OCI-LY7 (cell line): ENCODE measurements around the gene NRF1. TPM values are rescaled to one million over a fixed set of nuclear protein-coding genes. Genes with fewer than 3 reads are reported as not detected.

Experiments used
- BruUV-seq: library from RNA; stranded (reverse); fragments of 400-500 nt; replicated peaks from 2 replicates; lab custom pipeline; 2021; lab: Mats Ljungman, UMichigan
- CTCF ChIA-PET: fragments of 300-600 bp; sonication (Branson Sonifier 250); formaldehyde crosslinking; loops from one replicate; lab custom pipeline; 2022; ENCODE audit warnings: antibody characterized with exemption; ENCODE audit not compliant: unreplicated experiment; lab: Charles Lee
- POLR2A ChIA-PET: fragments of 300-600 bp; sonication (Branson Sonifier 250); formaldehyde crosslinking; loops from one replicate; lab custom pipeline; 2022; ENCODE audit warnings: antibody characterized with exemption; lab: Charles Lee
- DNase-seq: peaks from one replicate; pipeline ENCODE4 v3.0.0-alpha.2; 2015; ENCODE audit warnings: low spot score
- H2AFZ ChIP-seq: fragments of 200-600 bp; sonication (generic), shearing (Covaris generic); 2 replicates; pipeline ENCODE4 v1.6.1; 2014; ENCODE audit warnings: mild to moderate bottlenecking, antibody characterized with exemption, low read length, moderate library complexity
- H3K27ac ChIP-seq: fragments of 200-600 bp; sonication (generic); 2 replicates; pipeline ENCODE4 v1.5.1; 2014; ENCODE audit warnings: mixed run types, low read depth, mild to moderate bottlenecking, moderate library complexity, low read length, inconsistent platforms; ENCODE audit not compliant: poor library complexity, severe bottlenecking
- H3K36me3 ChIP-seq: fragments of 200-600 bp; sonication (generic); 2 replicates; pipeline ENCODE4 v1.6.1; 2014; ENCODE audit warnings: mild to moderate bottlenecking, antibody characterized with exemption, low read length, moderate library complexity, mixed read lengths; ENCODE audit not compliant: insufficient read depth
- H3K4me1 ChIP-seq: fragments of 200-600 bp; sonication (generic); 2 replicates; pipeline ENCODE4 v1.5.1; 2014; ENCODE audit warnings: mild to moderate bottlenecking, low read length; ENCODE audit not compliant: insufficient read depth, poor library complexity, severe bottlenecking
- H3K4me2 ChIP-seq: fragments of 200-600 bp; sonication (generic); 2 replicates; pipeline ENCODE4 v1.6.1; 2014; ENCODE audit warnings: mild to moderate bottlenecking, low read length
- H3K4me3 ChIP-seq: fragments of 200-600 bp; sonication (generic); 2 replicates; pipeline ENCODE4 v1.5.1; 2014; ENCODE audit warnings: mild to moderate bottlenecking, low read depth, low read length; ENCODE audit not compliant: poor library complexity, severe bottlenecking
- H3K79me2 ChIP-seq: fragments of 200-600 bp; sonication (generic); 2 replicates; pipeline ENCODE4 v1.6.1; 2016; ENCODE audit warnings: low read depth, mild to moderate bottlenecking, low read length, moderate library complexity, mixed read lengths; ENCODE audit not compliant: insufficient read depth
- H3K9me2 ChIP-seq: fragments of 200-600 bp; sonication (generic); 2 replicates; pipeline ENCODE4 v1.6.1; 2016; ENCODE audit warnings: mild to moderate bottlenecking, low read length, mixed read lengths; ENCODE audit not compliant: insufficient read depth
- H3K9me3 ChIP-seq: fragments of 200-600 bp; sonication (generic); 2 replicates; pipeline ENCODE4 v1.6.1; 2014; ENCODE audit warnings: mild to moderate bottlenecking, mixed run types, low read length, mixed read lengths
- H4K20me1 ChIP-seq: fragments of 200-600 bp; sonication (generic); 2 replicates; pipeline ENCODE4 v1.6.1; 2014; ENCODE audit warnings: mild to moderate bottlenecking, antibody characterized with exemption, low read length, moderate library complexity, mixed read lengths; ENCODE audit not compliant: insufficient read depth
- EZH2phosphoT487 ChIP-seq: fragments of 200-600 bp; sonication (generic); IDR thresholded peaks from 2 replicates; pipeline ENCODE4 v1.6.1; 2018; ENCODE audit warnings: low read depth, borderline replicate concordance, mild to moderate bottlenecking, mixed run types, antibody characterized with exemption, low read length, moderate library complexity, mixed read lengths
- intact Hi-C: fragments of 100-400 bp; cut with micrococcal nuclease; formaldehyde crosslinking; loops from one replicate; pipeline ENCODE4 v1.10.0; 2022; ENCODE audit not compliant: unreplicated experiment
- total RNA-seq, 2 experiments: library from RNA; depleted of rRNA in 1 of 2; stranded (reverse); fragments of >200 nt in 1 of 2; shearing (Covaris generic) in 1 of 2; gene quantifications; 2 replicates each; pipeline ENCODE4 v1.2.3, GENCODE V29; 2014 to 2022
- TF ChIP-seq, protein P1 (sequence below): fragments of 200-600 bp; sonication (generic); conservative IDR thresholded peaks from 2 replicates; pipeline ENCODE4 v1.5.1; 2014; ENCODE audit warnings: mild to moderate bottlenecking, antibody characterized with exemption, low read length, moderate library complexity, mixed read lengths

Gene NRF1
- total RNA-seq, 2 experiments from 2014 or later, result 26.5 to 26.9 TPM

DNA sequence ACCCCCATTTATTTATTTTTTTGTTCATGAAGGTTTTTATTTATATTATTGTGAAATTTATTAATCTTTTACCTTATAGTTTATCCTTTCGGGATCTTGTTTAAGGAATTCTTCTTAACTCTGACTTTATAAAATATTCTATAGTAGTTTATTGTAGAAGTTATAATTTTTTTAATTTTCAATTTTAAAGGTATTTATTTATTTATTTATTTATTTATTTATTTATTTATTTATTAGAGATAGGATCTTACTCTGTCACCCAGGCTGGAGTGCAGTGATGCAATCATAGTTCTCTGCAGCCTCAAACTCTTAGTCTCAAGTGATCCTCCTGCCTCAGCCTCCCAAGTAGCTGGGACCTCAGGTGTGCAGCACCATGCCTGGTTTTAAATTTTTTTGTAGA is 56.0 kb downstream of the NRF1 start:
- no peak overlapping the region for H3K27ac ChIP-seq
- POLR2A ChIA-PET, result no interaction called here
- intact Hi-C loops, result no loop called here
- no peak overlapping the region for H3K4me2 ChIP-seq
- DNase-seq, result no peak
- no peaks in the 10 kb centered on the region; the same call in 1 of the 2 replicates for H3K79me2 ChIP-seq
- no TSS peak for BruUV-seq
- no peak overlapping the region for H2AFZ ChIP-seq
- no peaks in the 10 kb centered on the region for H4K20me1 ChIP-seq
- no peaks in the 10 kb centered on the region for H3K4me1 ChIP-seq
- CTCF ChIA-PET, result no interaction called here
- H3K9me2 ChIP-seq, result no peaks in the 10 kb centered on the region
- H3K4me3 ChIP-seq, result no peak overlapping the region
- no peaks in the 10 kb centered on the region for H3K9me3 ChIP-seq
- TF ChIP-seq, protein P1, sequence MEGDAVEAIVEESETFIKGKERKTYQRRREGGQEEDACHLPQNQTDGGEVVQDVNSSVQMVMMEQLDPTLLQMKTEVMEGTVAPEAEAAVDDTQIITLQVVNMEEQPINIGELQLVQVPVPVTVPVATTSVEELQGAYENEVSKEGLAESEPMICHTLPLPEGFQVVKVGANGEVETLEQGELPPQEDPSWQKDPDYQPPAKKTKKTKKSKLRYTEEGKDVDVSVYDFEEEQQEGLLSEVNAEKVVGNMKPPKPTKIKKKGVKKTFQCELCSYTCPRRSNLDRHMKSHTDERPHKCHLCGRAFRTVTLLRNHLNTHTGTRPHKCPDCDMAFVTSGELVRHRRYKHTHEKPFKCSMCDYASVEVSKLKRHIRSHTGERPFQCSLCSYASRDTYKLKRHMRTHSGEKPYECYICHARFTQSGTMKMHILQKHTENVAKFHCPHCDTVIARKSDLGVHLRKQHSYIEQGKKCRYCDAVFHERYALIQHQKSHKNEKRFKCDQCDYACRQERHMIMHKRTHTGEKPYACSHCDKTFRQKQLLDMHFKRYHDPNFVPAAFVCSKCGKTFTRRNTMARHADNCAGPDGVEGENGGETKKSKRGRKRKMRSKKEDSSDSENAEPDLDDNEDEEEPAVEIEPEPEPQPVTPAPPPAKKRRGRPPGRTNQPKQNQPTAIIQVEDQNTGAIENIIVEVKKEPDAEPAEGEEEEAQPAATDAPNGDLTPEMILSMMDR, result no peak
- no peak for TF ChIP-seq EZH2phosphoT487
- H3K36me3 ChIP-seq, result peaks cover 56% of the 10 kb centered on the region

GRCh38 chr7:129669901-129670300 is 58.4 kb downstream of the NRF1 start:
- TF ChIP-seq, protein P1, result no peak
- TF ChIP-seq EZH2phosphoT487, result no peak
- ChIA-PET CTCF (no interaction called here), POLR2A (no interaction called here)
- Histone ChIP-seq H3K4me3 (no peak overlapping the region), H3K36me3 (peaks cover 60% of the 10 kb centered on the region), H3K27ac (no peak overlapping the region), H3K4me2 (no peak overlapping the region), H3K79me2 (no peaks in the 10 kb centered on the region; the same call in 1 of the 2 replicates), H4K20me1 (no peaks in the 10 kb centered on the region), H3K4me1 (no peaks in the 10 kb centered on the region), H2AFZ (no peak overlapping the region), H3K9me3 (no peaks in the 10 kb centered on the region), H3K9me2 (no peaks in the 10 kb centered on the region)
- intact Hi-C loops, result no loop called here
- DNase-seq, result no peak
- no TSS peak for BruUV-seq

GRCh38 chr7:129670656-129671055 is 59.1 kb downstream of the NRF1 start:
- ChIA-PET CTCF (no interaction called here), POLR2A (no interaction called here)
- peaks cover 61% of the 10 kb centered on the region for H3K36me3 ChIP-seq
- no peaks in the 10 kb centered on the region for H3K9me2 ChIP-seq
- no peak overlapping the region for H2AFZ ChIP-seq
- DNase-seq, result no peak
- no peaks in the 10 kb centered on the region for H3K4me1 ChIP-seq
- no peaks in the 10 kb centered on the region for H3K9me3 ChIP-seq
- no peak for TF ChIP-seq EZH2phosphoT487
- TF ChIP-seq, protein P1, result no peak
- no peak overlapping the region for H3K4me3 ChIP-seq
- BruUV-seq, result no TSS peak
- intact Hi-C loops, result no loop called here
- H3K27ac ChIP-seq, result no peak overlapping the region
- H3K79me2 ChIP-seq, result no peaks in the 10 kb centered on the region; the same call in 1 of the 2 replicates
- no peaks in the 10 kb centered on the region for H4K20me1 ChIP-seq
- no peak overlapping the region for H3K4me2 ChIP-seq
